CD14-positive monocyte (primary cell): ENCODE data around the gene ATP10D. TPM values are rescaled to one million over a fixed set of nuclear protein-coding genes. Genes with fewer than 3 reads are reported as not detected.

Experiments
- DNase-seq, 3 donors: peaks; one replicate each; pipeline ENCODE4 v3.0.0-alpha.2; 2011 to 2022
- H2AFZ ChIP-seq: 2 replicates; pipeline ENCODE4 v1.6.0; 2012; ENCODE audit warnings: mild to moderate bottlenecking, low read depth, low read length, inconsistent platforms; ENCODE audit not compliant: insufficient read depth, poor library complexity, severe bottlenecking
- H3K27ac ChIP-seq, 2 donors: 1 replicate in 1 of 2; 2 replicates in 1 of 2; pipeline ENCODE4 v1.5.1; 2012 to 2013; ENCODE audit warnings: low read length in 2 of 2, control low read depth in 1 of 2, inconsistent platforms in 1 of 2, low read depth in 1 of 2, mild to moderate bottlenecking in 1 of 2
- H3K27me3 ChIP-seq, 2 donors: one replicate each; pipeline versions ENCODE4 v1.6.0 to v1.6.1; 2011 to 2013; ENCODE audit warnings: low read length in 2 of 2; ENCODE audit not compliant: control insufficient read depth in 2 of 2, insufficient read depth in 2 of 2
- H3K36me3 ChIP-seq, 2 donors: replicated peaks in 1 of 2; 1 replicate in 1 of 2; 2 replicates in 1 of 2; pipeline versions ENCODE4 v1.5.1 to v1.6.1; 2012 to 2013; ENCODE audit warnings: low read length in 2 of 2, control low read depth in 1 of 2, inconsistent platforms in 1 of 2, mild to moderate bottlenecking in 1 of 2; ENCODE audit not compliant: insufficient read depth in 2 of 2, control insufficient read depth in 1 of 2
- H3K4me1 ChIP-seq, 2 donors: 1 replicate in 1 of 2; 2 replicates in 1 of 2; pipeline versions ENCODE4 v1.5.1 to v1.6.1; 2012 to 2013; ENCODE audit warnings: low read length in 2 of 2, control low read depth in 1 of 2, inconsistent platforms in 1 of 2, mild to moderate bottlenecking in 1 of 2, moderate library complexity in 1 of 2; ENCODE audit not compliant: insufficient read depth in 2 of 2, control insufficient read depth in 1 of 2
- H3K4me2 ChIP-seq: replicated peaks from 2 replicates; pipeline ENCODE3; 2012; ENCODE audit warnings: low read length, moderate library complexity, mild to moderate bottlenecking; ENCODE audit not compliant: poor library complexity, severe bottlenecking; ENCODE audit errors: extremely low read depth
- H3K4me3 ChIP-seq, 3 experiments: fragments of 200-600 bp in 1 of 3; sonication (generic) in 1 of 3; replicated peaks in 1 of 3; 1 replicate in 2 of 3; 2 replicates in 1 of 3; pipeline ENCODE4 v1.5.1; 2011 to 2013; ENCODE audit warnings: low read length in 3 of 3, mild to moderate bottlenecking in 3 of 3, control low read depth in 2 of 3, low read depth in 2 of 3, inconsistent platforms in 1 of 3, moderate library complexity in 1 of 3
- H3K79me2 ChIP-seq: 2 replicates; pipeline ENCODE4 v1.6.0; 2012; ENCODE audit warnings: mild to moderate bottlenecking, control low read depth, inconsistent platforms, low read length, moderate library complexity; ENCODE audit not compliant: insufficient read depth
- H3K9ac ChIP-seq: 2 replicates; pipeline ENCODE4 v1.6.0; 2017; ENCODE audit warnings: low read length, mild to moderate bottlenecking; ENCODE audit not compliant: insufficient read depth, poor library complexity, severe bottlenecking
- H3K9me3 ChIP-seq, 2 donors: replicated peaks in 1 of 2; 1 replicate in 1 of 2; 2 replicates in 1 of 2; pipeline versions ENCODE4 v1.5.1 to v1.6.1; 2012 to 2013; ENCODE audit warnings: low read length in 2 of 2, control low read depth in 1 of 2; ENCODE audit not compliant: control insufficient read depth in 1 of 2, insufficient read depth in 1 of 2
- H4K20me1 ChIP-seq: 2 replicates; pipeline ENCODE4 v1.6.0; 2012; ENCODE audit warnings: mild to moderate bottlenecking, low read length, control low read depth, moderate library complexity; ENCODE audit not compliant: insufficient read depth
- H3K27ac Mint-ChIP-seq, 7 donors: one replicate each; pipeline ENCODE4 v1.8.0; 2020; ENCODE audit warnings: mild to moderate bottlenecking in 7 of 7, mixed read lengths in 7 of 7, moderate library complexity in 6 of 7, inconsistent platforms in 2 of 7
- H3K27me3 Mint-ChIP-seq, 3 donors: one replicate each; pipeline ENCODE4 v1.8.0; 2021 to 2022; ENCODE audit warnings: low read depth in 3 of 3, mild to moderate bottlenecking in 3 of 3, mixed read lengths in 3 of 3, moderate library complexity in 3 of 3, inconsistent platforms in 1 of 3
- H3K36me3 Mint-ChIP-seq, 2 donors: one replicate each; pipeline ENCODE4 v1.8.0; 2020; ENCODE audit warnings: mixed read lengths in 2 of 2, inconsistent platforms in 1 of 2, mild to moderate bottlenecking in 1 of 2
- H3K4me1 Mint-ChIP-seq: one replicate; pipeline ENCODE4 v1.8.0; 2020; ENCODE audit warnings: mild to moderate bottlenecking, mixed read lengths
- H3K4me3 Mint-ChIP-seq, 2 donors: one replicate each; pipeline ENCODE4 v1.8.0; 2020; ENCODE audit warnings: mild to moderate bottlenecking in 2 of 2, mixed read lengths in 2 of 2, moderate library complexity in 1 of 2
- H3K9me3 Mint-ChIP-seq, 7 donors: one replicate each; pipeline ENCODE4 v1.8.0; 2020 to 2022; ENCODE audit warnings: mixed read lengths in 7 of 7, mild to moderate bottlenecking in 6 of 7, moderate library complexity in 6 of 7, inconsistent platforms in 2 of 7
- CTCF ChIP-seq: fragments of 200-600 bp; IDR thresholded peaks from one replicate; pipeline ENCODE4 v1.8.0; 2022; ENCODE audit warnings: antibody characterized with exemption, mild to moderate bottlenecking
- WGBS: methylation state at CpG from one replicate; pipeline ENCODE4 v1.1.5; 2013; ENCODE audit warnings: missing lambda C conversion rate; ENCODE audit not compliant: insufficient coverage; 5-methylcytosine and 5-hydroxymethylcytosine counted together
- intact Hi-C, 2 donors: fragments of 100-400 bp; cut with micrococcal nuclease; formaldehyde crosslinking; loops; one replicate each; pipeline versions ENCODE4 v1.15.0 to v1.15.1; 2023
- polyA plus RNA-seq, 3 donors: library from polyadenylated mRNA; depleted of rRNA in 1 of 3; unstranded in 2 of 3; stranded (reverse) in 1 of 3; fragments of 300-500 nt in 2 of 3; fragments of >200 nt in 1 of 3; fragmentation: Illumina TruSeq in 2 of 3; gene quantifications; 1 replicate in 2 of 3; 2 replicates in 1 of 3; pipeline ENCODE4 v1.2.3, GENCODE V29; 2012 to 2021

The ATP10D gene
- polyA plus RNA-seq, 3 donors = 8.4 to 16.9 (median 14.1) TPM

DNA sequence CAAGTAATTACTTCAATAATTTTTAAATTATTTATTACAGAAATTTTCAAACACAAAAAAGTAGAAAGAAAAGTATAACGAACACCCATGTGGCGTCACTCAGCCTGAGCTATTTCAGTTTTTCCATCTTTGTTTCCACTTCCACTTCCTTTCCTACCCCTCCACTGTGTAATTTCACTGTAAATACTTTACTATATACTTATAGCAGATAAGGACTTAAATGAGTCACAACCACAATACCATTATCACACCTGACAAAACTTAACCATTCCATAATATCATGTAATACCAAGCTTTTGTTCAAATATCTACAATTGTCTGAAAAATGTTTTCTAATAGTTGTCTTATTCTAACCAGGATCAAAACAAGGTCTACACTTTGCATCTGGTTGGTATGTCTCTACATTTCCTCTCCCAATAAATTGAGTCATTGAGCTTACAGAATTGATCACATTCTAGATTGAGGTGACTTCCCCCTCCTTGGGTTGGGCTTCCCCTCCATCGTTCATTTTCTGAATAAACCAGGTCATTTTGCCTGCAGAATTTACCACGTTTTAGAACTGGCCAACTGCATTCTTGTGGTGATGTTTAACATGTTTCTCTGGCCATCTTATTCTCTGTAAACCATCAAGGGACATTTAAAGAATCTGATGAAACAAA is 48.7 kb downstream of the ATP10D start:
- Histone ChIP-seq H4K20me1 (peaks cover 26% of the 10 kb centered on the region), H3K4me1 (peaks cover 9 to 14% of the 10 kb centered on the region in 2 donors), H3K9me3 (no peaks in the 10 kb centered on the region), H2AFZ (no peak overlapping the region), H3K27me3 (no peaks in the 10 kb centered on the region), H3K27ac (no peak overlapping the region), H3K36me3 (peaks cover 41 to 84% of the 10 kb centered on the region in 2 donors), H3K79me2 (no peaks in the 10 kb centered on the region), H3K4me2 (no peak overlapping the region), H3K4me3 (no peak overlapping the region), H3K9ac (no peak overlapping the region)
- WGBS = no CpG with 5 or more reads among the region's 4 CpGs
- H3K4me3 Mint-ChIP-seq = no peak overlapping the region
- peaks cover 16% of the 10 kb centered on the region for H3K4me1 Mint-ChIP-seq
- no peaks in the 10 kb centered on the region for H3K27me3 Mint-ChIP-seq
- H3K27ac Mint-ChIP-seq = no peak overlapping the region
- intact Hi-C loops = no loop called here
- TF ChIP-seq CTCF = no peak
- peaks cover 76 to 83% of the 10 kb centered on the region in 2 donors for H3K36me3 Mint-ChIP-seq
- peaks cover 0 to 10% (median 4%) of the 10 kb centered on the region in 7 donors for H3K9me3 Mint-ChIP-seq
- DNase-seq = no peak

DNA sequence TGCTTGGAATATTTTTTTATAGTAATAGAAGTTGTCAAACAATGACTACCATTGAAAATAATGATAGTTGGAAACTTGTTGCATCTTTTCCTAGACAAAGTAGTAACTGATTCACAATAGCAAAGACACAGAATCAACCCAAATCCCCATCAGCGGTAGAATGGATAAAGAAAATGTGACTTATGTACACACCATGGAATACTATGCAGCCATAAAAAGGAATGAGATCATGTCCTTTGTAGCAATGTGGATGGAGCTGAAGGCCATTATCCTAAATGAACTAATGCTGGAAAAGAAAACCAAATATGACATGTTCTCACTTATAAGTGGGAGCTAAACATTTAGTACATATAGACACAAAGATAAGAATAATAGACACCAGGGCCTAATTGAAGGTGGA is 49.7 kb downstream of the ATP10D start:
- no peak overlapping the region for H3K4me3 ChIP-seq
- no peaks in the 10 kb centered on the region for H3K27me3 ChIP-seq
- Mint-ChIP-seq H3K36me3 (peaks cover 74 to 81% of the 10 kb centered on the region in 2 donors), H3K4me3 (no peak overlapping the region), H3K27ac (no peak overlapping the region), H3K9me3 (peaks cover 0 to 4% (median 0%) of the 10 kb centered on the region in 7 donors), H3K27me3 (no peaks in the 10 kb centered on the region), H3K4me1 (peaks cover 16% of the 10 kb centered on the region)
- H3K36me3 ChIP-seq = peaks cover 50 to 84% of the 10 kb centered on the region in 2 donors
- intact Hi-C loops = no loop called here
- no peak for TF ChIP-seq CTCF
- peaks cover 26% of the 10 kb centered on the region for H4K20me1 ChIP-seq
- no peaks in the 10 kb centered on the region for H3K9me3 ChIP-seq
- no peak overlapping the region for H3K27ac ChIP-seq
- no peak overlapping the region for H3K4me2 ChIP-seq
- WGBS = no CpG with 5 or more reads among the region's 1 CpG
- no peak overlapping the region for H3K9ac ChIP-seq
- H2AFZ ChIP-seq = no peak overlapping the region
- H3K79me2 ChIP-seq = no peaks in the 10 kb centered on the region
- DNase-seq = no peak
- H3K4me1 ChIP-seq = peaks cover 9 to 14% of the 10 kb centered on the region in 2 donors
